H1 (cell line): ENCODE data around the gene CST9L.

ENCODE experiments used
- ASH2L ChIP-seq: fragments of 200-600, 300-600 bp; sonication (generic); IDR thresholded peaks from one replicate; pipeline ENCODE4 v1.7.1; 2017; ENCODE audit warnings: low read length
- CTCF ChIP-seq, 3 experiments: IDR thresholded peaks; 1 replicate in 2 of 3; 2 replicates in 1 of 3; pipeline versions ENCODE4 v1.5.1 to v1.6.1; 2011; ENCODE audit warnings: low read length in 3 of 3, mild to moderate bottlenecking in 3 of 3, inconsistent platforms in 2 of 3, low read depth in 1 of 3, moderate library complexity in 1 of 3; ENCODE audit not compliant: insufficient read depth in 1 of 3; ENCODE audit errors: control extremely low read depth in 1 of 3
- EP300 ChIP-seq, 2 experiments: IDR thresholded peaks; 1 replicate in 1 of 2; 2 replicates in 1 of 2; pipeline ENCODE4 v1.6.1; 2011 to 2012; ENCODE audit warnings: low read depth in 2 of 2, low read length in 2 of 2, mild to moderate bottlenecking in 2 of 2, borderline replicate concordance in 1 of 2, inconsistent platforms in 1 of 2, moderate library complexity in 1 of 2
- JUND ChIP-seq: IDR thresholded peaks from 2 replicates; pipeline ENCODE4 v1.6.1; 2011; ENCODE audit warnings: mild to moderate bottlenecking, improper control_type of control experiment, low read length
- POLR2A ChIP-seq, 2 experiments: IDR thresholded peaks; 1 replicate in 1 of 2; 2 replicates in 1 of 2; pipeline ENCODE4 v1.6.1; 2011; ENCODE audit warnings: low read depth in 2 of 2, low read length in 2 of 2, mild to moderate bottlenecking in 2 of 2; ENCODE audit errors: control extremely low read depth in 1 of 2
- POLR2AphosphoS5 ChIP-seq: IDR thresholded peaks from 2 replicates; pipeline ENCODE4 v1.6.1; 2011; ENCODE audit warnings: low read depth, low read length
- YY1 ChIP-seq: IDR thresholded peaks from 2 replicates; pipeline ENCODE4 v1.6.1; 2011; ENCODE audit warnings: low read depth, mild to moderate bottlenecking, low read length

- no peak for TF ChIP-seq EP300 (IDR thresholded peaks at IDR 0.05; ENCODE audit: borderline replicate concordance in 1 of 2, low read depth in 2 of 2, low read length in 2 of 2)
- TF ChIP-seq POLR2A (IDR thresholded peaks at IDR 0.05; ENCODE audit: control extremely low read depth in 1 of 2, low read depth in 2 of 2, low read length in 2 of 2) = no peak
- TF ChIP-seq ASH2L = no peak
- TF ChIP-seq JUND = no peak
- no peak for TF ChIP-seq POLR2AphosphoS5
- TF ChIP-seq YY1 = no peak
- no peak for TF ChIP-seq CTCF (IDR thresholded peaks at IDR 0.05; ENCODE audit: control extremely low read depth in 1 of 3, insufficient read depth in 1 of 3, low read depth in 1 of 3, low read length in 3 of 3)
Observed at GRCh38 chr20:23551786-23552185, 16.5 kb downstream of the CST9L start.
